Measurements from ENCODE around the gene CCDC27. TPM values are rescaled to one million over a fixed set of nuclear protein-coding genes. Genes with fewer than 3 reads are reported as not detected.

Gene CCDC27
- total RNA-seq, 2 donors from 2014 or later = not detected

- ATAC-seq (no peak), DNase-seq (no peak)
Measured at GRCh38 chr1:3727042-3727824, 25.0 kb upstream of the CCDC27 start.

DNA sequence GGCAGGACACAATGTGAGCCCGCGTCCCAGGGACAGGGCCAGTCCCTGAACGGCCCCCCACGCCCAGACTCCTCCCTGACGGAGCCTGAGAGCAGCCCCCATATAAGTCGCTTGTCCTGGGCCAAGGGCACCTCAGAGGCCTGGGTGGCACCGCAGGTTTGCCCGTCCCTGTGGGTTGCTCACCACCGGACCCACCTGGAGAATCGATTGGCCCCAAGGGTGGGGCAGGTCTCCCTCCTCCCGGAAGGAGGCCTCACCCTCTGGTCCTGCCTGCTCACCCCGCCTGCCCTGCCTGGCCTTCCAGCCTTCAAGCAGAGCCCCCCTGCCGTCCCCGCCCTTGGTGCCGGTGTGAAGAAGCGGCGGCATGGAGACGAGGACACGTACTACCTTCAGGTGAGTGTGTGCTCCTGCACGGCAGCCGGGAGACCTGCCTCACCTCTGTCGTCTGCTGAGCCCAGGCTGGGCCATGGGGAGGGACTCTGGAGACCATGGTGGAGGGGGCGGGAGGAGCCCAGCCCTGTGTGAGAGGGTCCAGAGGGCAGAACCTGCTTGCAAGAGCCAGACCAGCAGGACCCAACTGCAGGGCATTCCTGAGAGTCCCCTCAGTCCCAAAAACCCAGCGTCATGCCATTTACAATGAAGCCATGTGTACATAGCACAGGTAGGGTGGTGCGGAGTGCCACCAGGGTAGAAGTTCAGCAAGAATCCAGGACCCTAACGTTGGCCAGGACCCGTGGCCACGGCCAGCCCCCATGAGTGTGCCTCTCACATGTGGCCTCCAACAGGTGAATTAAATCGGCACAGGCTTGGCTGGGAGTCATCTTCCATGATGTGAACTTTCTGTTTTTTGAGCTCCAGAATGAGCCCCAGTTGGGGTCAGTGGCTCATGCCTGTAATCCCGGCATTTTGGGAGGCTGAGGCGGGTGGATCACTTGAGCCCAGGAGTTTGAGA is 24.1 kb upstream of the CCDC27 start:
- peaks cover 9% of the 10 kb centered on the region for H3K27me3 Mint-ChIP-seq
- no peak overlapping the region for H3K27ac Mint-ChIP-seq
- no peaks in the 10 kb centered on the region for H3K9me3 ChIP-seq (ENCODE audit: control insufficient read depth, low read length, poor library complexity, severe bottlenecking)
- no peak for ATAC-seq
- no peaks in the 10 kb centered on the region for H3K36me3 Mint-ChIP-seq (ENCODE audit: low read depth)
- DNase-seq = no peak
- no peak overlapping the region for H3K4me3 Mint-ChIP-seq
- peaks cover 2% of the 10 kb centered on the region for H3K4me1 Mint-ChIP-seq

More at GRCh38 chr1:3727042-3727824, 25.0 kb upstream of the CCDC27 start:
- no peak overlapping the region for H3K4me3 Mint-ChIP-seq
- H3K27ac Mint-ChIP-seq = no peak overlapping the region
- peaks cover 9% of the 10 kb centered on the region for H3K27me3 Mint-ChIP-seq
- peaks cover 2% of the 10 kb centered on the region for H3K4me1 Mint-ChIP-seq
- no peaks in the 10 kb centered on the region for H3K9me3 ChIP-seq (ENCODE audit: control insufficient read depth, low read length, poor library complexity, severe bottlenecking)
- no peaks in the 10 kb centered on the region for H3K36me3 Mint-ChIP-seq (ENCODE audit: low read depth)

DNA sequence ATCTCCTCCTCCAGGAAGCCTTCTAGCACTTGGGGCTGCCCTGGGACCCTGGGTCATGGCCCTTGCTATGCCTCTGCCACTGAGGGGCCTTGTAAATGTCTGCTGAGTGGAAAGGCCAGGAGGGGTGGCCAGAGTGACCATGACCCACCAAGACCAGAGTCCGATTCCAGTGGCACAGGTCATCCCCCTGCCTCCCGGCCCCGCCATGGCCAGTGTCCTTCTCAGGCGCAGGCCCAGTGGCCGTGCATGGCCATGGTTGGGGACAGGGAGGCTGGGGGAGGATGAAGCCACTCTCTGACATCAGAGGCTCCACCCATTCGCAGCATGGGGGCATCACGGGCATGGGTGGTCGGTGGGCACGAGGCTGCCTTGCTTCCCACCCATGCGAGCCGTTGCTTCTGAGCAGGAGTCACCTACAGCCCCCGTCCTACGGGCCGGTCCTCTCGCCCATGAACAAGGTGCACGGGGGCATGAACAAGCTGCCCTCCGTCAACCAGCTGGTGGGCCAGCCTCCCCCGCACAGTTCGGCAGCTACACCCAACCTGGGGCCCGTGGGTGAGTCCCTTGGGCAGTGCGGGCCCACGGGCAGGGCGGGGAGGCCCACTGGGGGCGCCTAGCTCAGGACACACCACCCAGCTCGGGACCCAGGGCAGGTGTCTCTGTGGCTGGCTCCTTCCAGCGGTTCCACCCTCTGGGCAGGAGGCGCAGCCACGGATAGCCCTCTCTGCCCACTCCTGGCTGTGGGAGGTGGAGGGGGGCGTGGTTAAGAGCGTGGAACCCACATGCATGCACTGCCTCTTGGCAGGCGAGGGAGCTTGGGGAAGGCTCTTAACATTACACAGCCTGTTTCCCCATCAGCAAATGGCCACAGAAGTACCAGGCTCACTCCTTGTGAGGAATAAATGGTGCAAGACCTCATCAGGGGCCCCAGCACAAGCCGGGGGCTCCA is 22.4 kb upstream of the CCDC27 start:
- no peaks in the 10 kb centered on the region for H3K4me1 Mint-ChIP-seq
- H3K27me3 Mint-ChIP-seq = peaks cover 9% of the 10 kb centered on the region
- H3K27ac Mint-ChIP-seq = no peak overlapping the region
- H3K9me3 ChIP-seq (ENCODE audit: control insufficient read depth, low read length, poor library complexity, severe bottlenecking) = no peaks in the 10 kb centered on the region
- H3K4me3 Mint-ChIP-seq = no peak overlapping the region
- ATAC-seq = no peak
- no peaks in the 10 kb centered on the region for H3K36me3 Mint-ChIP-seq (ENCODE audit: low read depth)
- DNase-seq = no peak

DNA sequence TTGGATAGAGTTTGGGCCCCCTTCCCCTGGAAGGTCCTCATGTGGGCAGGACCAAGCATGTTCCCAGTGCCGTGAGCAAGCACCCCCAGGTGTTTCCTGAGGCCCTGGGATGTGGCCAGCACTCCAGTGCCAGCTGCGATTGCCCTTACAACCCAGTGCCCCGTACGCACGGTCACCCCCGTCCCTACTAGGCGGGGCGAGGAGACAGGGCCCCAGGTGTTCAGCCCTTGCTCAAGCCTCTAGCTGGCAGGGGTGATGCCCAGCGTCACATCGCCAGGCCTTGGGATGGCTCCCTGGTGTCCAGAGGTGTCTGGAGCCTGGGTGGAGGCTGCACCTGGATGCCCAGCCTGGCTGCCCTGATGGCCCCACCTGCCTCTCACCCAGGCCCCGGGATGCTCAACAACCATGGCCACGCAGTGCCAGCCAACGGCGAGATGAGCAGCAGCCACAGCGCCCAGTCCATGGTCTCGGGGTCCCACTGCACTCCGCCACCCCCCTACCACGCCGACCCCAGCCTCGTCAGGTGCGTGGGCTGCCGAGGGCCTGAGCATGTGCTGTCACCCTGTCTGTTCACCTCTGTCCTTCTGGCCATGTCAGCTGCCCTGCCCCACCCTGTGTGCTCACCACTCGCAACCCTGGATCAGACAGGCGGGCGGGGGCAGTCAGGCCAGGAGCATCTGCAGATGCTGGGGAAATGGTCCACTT is 21.6 kb upstream of the CCDC27 start:
- H3K4me1 Mint-ChIP-seq = no peaks in the 10 kb centered on the region
- no peak for DNase-seq
- ATAC-seq = no peak
- H3K4me3 Mint-ChIP-seq = no peak overlapping the region
- H3K36me3 Mint-ChIP-seq (ENCODE audit: low read depth) = no peaks in the 10 kb centered on the region
- H3K9me3 ChIP-seq (ENCODE audit: control insufficient read depth, low read length, poor library complexity, severe bottlenecking) = no peaks in the 10 kb centered on the region
- no peak overlapping the region for H3K27ac Mint-ChIP-seq
- H3K27me3 Mint-ChIP-seq = peaks cover 9% of the 10 kb centered on the region

DNA sequence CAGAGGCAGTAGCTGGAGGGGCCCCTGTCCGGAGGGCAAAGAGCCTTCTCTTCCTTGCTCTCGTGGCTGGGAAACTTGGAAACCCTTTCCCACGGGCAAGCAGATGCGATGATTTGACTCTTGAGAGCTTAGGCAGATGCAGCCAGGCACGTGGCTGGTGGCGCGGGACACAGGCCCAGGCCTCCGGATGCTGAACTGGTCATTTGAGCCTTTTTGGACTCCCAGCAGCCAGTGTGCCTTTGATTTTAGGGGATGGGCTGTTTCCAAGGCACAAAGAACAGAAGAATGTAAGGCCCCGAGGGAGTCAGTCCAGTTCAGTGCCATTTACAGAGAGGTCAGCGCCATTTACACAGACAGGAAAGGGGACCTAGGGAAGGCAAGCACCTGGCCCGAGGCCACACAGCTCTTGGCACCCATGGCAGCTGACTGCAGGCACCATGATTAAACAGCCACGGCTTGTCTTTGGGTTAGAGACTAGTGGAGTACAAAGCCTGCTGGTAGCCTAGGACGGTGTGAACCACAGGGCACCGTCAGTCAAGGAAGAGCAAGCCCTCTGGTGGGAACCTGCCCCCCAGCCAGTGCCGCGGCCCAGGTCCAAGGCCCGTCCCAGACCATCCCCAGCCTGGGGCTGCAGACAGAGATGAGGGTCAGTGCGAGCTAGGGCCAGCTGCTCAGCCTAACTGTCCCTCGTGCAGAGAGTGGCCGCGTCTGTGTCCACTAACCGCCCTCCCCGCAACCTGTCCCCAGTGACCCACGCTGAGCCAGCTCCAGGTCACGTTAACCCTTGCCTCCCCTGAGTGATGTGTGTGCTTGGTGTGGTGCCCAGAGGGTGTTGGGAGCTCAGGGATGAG is 20.4 kb upstream of the CCDC27 start:
- DNase-seq = no peak
- H3K4me3 Mint-ChIP-seq = no peak overlapping the region
- no peak overlapping the region for H3K27ac Mint-ChIP-seq
- H3K9me3 ChIP-seq (ENCODE audit: control insufficient read depth, low read length, poor library complexity, severe bottlenecking) = no peaks in the 10 kb centered on the region
- no peaks in the 10 kb centered on the region for H3K36me3 Mint-ChIP-seq (ENCODE audit: low read depth)
- no peak for ATAC-seq
- H3K4me1 Mint-ChIP-seq = no peaks in the 10 kb centered on the region
- peaks cover 9% of the 10 kb centered on the region for H3K27me3 Mint-ChIP-seq

DNA sequence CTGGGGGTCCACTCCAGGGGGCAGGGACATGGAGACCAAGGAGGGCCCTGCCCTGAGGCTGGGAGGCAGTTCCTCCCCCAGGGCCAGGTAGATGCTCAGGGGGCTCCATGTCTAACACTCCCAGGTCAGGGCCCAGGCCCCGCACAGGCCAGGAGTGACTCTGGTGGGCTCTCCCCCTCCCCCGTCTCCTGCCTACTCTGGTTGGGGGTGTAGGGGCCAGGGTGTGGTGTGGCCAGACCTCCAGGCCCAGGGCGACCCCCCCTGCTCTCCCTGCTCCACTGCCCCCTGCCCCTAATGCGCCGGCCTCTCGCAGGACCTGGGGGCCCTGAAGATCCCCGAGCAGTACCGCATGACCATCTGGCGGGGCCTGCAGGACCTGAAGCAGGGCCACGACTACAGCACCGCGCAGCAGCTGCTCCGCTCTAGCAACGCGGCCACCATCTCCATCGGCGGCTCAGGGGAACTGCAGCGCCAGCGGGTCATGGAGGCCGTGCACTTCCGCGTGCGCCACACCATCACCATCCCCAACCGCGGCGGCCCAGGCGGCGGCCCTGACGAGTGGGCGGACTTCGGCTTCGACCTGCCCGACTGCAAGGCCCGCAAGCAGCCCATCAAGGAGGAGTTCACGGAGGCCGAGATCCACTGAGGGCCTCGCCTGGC is 19.7 kb upstream of the CCDC27 start:
- Mint-ChIP-seq H3K4me3 (no peak overlapping the region), H3K4me1 (no peaks in the 10 kb centered on the region), H3K36me3 (ENCODE audit: low read depth) (no peaks in the 10 kb centered on the region), H3K27ac (no peak overlapping the region), H3K27me3 (peaks cover 9% of the 10 kb centered on the region)
- DNase-seq (no peak), ATAC-seq (no peak)
- H3K9me3 ChIP-seq (ENCODE audit: control insufficient read depth, low read length, poor library complexity, severe bottlenecking) = no peaks in the 10 kb centered on the region

DNA sequence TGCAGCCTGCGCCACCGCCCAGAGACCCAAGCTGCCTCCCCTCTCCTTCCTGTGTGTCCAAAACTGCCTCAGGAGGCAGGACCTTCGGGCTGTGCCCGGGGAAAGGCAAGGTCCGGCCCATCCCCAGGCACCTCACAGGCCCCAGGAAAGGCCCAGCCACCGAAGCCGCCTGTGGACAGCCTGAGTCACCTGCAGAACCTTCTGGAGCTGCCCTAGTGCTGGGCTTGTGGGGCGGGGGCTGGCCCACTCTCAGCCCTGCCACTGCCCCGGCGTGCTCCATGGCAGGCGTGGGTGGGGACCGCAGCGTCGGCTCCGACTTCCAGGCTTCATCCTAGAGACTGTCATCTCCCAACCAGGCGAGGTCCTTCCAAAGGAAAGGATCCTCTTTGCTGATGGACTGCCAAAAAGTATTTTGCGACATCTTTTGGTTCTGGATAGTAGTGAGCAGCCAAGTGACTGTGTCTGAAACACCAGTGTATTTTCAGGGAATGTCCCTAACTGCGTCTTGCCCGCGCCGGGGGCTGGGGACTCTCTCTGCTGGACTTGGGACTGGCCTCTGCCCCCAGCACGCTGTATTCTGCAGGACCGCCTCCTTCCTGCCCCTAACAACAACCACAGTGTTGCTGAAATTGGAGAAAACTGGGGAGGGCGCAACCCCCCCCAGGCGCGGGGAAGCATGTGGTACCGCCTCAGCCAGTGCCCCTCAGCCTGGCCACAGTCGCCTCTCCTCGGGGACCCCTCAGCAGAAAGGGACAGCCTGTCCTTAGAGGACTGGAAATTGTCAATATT is 19.0 kb upstream of the CCDC27 start:
- Mint-ChIP-seq H3K27me3 (peaks cover 9% of the 10 kb centered on the region), H3K27ac (no peak overlapping the region), H3K4me3 (no peak overlapping the region), H3K36me3 (ENCODE audit: low read depth) (no peaks in the 10 kb centered on the region), H3K4me1 (no peaks in the 10 kb centered on the region)
- no peak for ATAC-seq
- no peak for DNase-seq
- H3K9me3 ChIP-seq (ENCODE audit: control insufficient read depth, low read length, poor library complexity, severe bottlenecking) = no peaks in the 10 kb centered on the region

- no peaks in the 10 kb centered on the region for H3K4me1 Mint-ChIP-seq
- H3K4me3 Mint-ChIP-seq = no peak overlapping the region
- no peaks in the 10 kb centered on the region for H3K9me3 ChIP-seq (ENCODE audit: control insufficient read depth, low read length, poor library complexity, severe bottlenecking)
- DNase-seq (no peak), ATAC-seq (no peak)
- H3K27ac Mint-ChIP-seq = no peak overlapping the region
- H3K27me3 Mint-ChIP-seq = peaks cover 2% of the 10 kb centered on the region
- H3K36me3 Mint-ChIP-seq (ENCODE audit: low read depth) = no peaks in the 10 kb centered on the region
Measured at GRCh38 chr1:3733883-3734589, 18.2 kb upstream of the CCDC27 start.

GRCh38 chr1:3734602-3735001 is 17.6 kb upstream of the CCDC27 start:
- H3K4me3 Mint-ChIP-seq = no peak overlapping the region
- no peaks in the 10 kb centered on the region for H3K36me3 Mint-ChIP-seq (ENCODE audit: low read depth)
- H3K27ac Mint-ChIP-seq = no peak overlapping the region
- DNase-seq (no peak), ATAC-seq (no peak)
- H3K4me1 Mint-ChIP-seq = no peaks in the 10 kb centered on the region
- H3K27me3 Mint-ChIP-seq = no peaks in the 10 kb centered on the region
- H3K9me3 ChIP-seq (ENCODE audit: control insufficient read depth, low read length, poor library complexity, severe bottlenecking) = no peaks in the 10 kb centered on the region

- H3K27me3 Mint-ChIP-seq = no peaks in the 10 kb centered on the region
- ATAC-seq = no peak
- H3K4me3 Mint-ChIP-seq = no peak overlapping the region
- H3K27ac Mint-ChIP-seq = no peak overlapping the region
- no peaks in the 10 kb centered on the region for H3K9me3 ChIP-seq (ENCODE audit: control insufficient read depth, low read length, poor library complexity, severe bottlenecking)
- DNase-seq = no peak
- no peaks in the 10 kb centered on the region for H3K4me1 Mint-ChIP-seq
- no peaks in the 10 kb centered on the region for H3K36me3 Mint-ChIP-seq (ENCODE audit: low read depth)
Measured at GRCh38 chr1:3735027-3735681, 17.1 kb upstream of the CCDC27 start.
